Activated T-helper 1 cell treated with anti-CD3 and anti-CD28 coated beads, Interleukin-2, amount 50 U/mL, for 16 hours (primary cell): ENCODE results near the gene B4GALT2.

Experiments used
- DNase-seq, 2 donors: peaks; one replicate each; pipeline ENCODE4 v3.0.0-alpha.2; 2020; ENCODE audit warnings: low read depth in 1 of 2, low spot score in 1 of 2

The B4GALT2 gene

GRCh38 chr1:44027320-44027719, 48.3 kb downstream of the B4GALT2 start:
- no peak for DNase-seq

- no peak for DNase-seq
Observed at GRCh38 chr1:44029260-44029910, 50.4 kb downstream of the B4GALT2 start.

DNA sequence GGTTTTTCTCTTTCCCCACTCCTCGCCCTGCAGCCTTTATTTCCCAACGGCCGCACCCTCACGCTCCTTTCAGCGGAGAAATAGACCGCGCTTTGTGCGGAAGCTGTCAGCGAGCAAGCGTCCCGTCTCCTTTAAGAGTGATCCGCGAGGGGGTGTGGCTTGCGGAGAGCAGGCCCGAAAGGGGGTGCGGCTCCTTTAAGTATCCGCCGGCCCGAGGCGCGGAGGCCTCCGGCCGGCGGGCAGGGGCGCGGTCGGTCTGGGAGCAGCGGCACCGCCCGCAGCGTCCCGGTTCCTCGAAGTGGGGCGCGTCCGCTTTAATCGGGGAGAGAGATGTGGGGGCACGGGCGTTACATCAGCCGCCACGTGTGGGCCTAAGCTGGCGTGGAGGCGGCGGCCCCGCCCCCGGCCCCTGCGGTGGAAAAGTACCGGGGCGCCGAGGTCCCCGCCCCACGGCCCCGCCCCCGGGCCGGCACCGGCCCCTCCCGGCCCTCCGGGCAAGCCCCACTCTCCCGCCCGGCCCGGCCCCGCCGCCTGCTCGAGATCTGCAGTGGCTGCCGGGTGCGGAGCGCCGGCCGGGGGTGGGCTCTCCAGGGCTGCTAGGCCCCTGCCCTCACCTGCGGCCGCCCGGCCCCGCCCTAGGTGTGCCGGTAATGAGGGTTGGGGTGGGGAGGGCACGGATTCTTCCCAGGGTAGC, 51.0 kb downstream of the B4GALT2 start:
- DNase-seq = peak; percentile 56 to 79

GRCh38 chr1:44030605-44031251, 51.7 kb downstream of the B4GALT2 start:
- peak in 1 of 2 donors; percentile 47 for DNase-seq

DNA sequence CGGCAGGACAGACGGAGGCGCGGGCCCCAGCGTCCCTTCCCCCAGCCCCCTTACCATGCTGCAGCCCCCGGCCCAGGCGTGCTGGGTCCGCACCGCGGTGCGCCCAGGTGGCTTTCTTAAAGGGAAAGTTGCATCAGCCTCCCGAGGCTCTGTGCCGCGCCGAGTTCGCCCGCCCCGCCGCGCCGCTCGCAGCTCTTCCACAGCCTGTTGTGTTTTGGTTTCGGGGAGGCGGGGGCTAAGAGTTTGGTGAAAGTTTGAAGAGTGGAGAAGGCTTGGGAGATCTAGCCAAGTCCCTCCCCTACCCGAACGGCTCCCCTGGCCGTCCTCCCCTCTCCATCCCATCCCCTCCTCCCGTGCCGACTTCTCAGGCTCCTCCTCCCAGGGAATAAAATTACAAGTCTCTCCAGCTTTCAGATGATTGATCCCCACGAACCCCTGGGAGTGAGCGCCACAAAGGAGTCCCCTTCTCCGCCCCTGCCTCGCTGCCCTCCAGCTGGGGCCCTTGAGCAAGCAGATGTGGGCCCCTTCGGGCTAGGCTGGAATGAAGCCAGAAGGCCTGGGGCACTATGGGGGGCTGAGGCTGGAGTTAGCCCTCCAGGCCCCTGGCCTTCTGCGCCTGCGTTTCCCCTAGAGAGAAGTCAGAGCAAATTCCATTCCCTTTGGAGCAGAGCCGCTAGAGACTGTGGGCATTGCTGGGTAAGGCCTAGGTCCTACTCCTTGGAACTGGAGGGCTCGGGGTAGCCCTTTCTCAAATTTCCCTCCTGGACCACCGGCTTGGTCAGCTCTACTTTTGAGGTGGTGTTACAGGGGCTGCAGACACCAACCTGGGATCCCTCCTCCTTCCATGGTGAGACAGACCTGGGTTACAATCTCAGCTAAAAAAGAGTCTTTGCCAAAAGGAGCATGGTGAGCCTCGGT, 52.5 kb downstream of the B4GALT2 start, which contains the start of gene SLC6A9:
SLC6A9 (minus strand) TSS at position 211 of the 918 bp plus-strand sequence. CDS start 7,185 bp downstream, outside the sequence.
- peak in 1 of 2 donors; percentile 40 for DNase-seq

DNA sequence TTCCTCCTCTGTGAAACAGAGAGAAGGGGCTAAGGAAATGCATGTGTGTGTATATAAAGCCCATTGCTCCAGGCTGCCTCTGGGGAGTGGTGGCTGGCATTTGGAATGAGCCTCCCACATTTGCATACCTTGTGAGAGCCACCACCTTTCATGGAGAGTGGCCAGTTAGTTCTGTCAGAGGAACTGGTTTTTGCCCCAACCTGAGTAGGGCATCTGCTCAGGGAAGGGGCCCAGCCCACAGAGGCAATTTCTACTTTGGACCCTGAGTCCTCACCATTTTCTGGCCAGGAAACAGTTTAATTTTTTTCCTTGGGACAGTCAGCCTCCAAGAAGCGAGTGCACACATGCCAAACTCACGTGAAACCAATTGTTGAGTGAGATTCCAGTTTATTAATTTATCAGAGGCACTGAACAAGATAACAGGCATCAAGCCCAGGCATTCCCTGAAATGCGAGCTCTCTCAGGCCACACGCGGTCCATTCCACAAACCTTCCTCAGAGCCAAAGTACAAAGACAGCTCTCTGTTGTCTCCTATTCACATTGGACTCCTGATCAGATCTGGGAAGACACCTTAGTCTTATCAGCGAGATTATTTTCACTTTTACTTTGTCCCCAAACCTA, 53.3 kb downstream of the B4GALT2 start:
- no peak for DNase-seq

DNA sequence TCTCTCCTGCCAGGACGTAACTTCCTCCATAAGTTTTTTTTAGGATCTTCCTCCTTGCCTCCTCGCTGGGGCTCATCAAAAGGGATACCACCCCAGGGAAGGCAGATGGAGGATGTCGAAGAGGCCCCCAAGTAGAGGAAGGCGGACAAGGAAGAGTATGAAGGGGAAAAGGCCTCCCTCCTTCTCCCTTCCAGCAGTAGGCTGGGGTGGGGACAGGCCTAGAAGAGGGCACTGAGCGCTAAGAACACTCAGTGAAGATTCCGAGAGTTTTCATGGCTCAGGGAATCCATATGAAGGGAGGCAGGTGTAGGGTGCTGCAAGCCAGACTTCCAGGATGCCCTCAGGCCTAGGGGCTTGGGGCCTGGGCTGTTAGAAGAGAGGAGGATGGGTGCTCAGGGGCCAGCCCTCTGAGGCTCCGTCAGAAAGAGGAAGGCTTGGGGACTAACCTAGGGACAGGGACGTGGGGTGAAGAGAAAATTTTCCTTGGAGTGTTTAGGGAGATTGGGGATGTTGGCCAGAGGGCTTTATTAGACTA, 54.1 kb downstream of the B4GALT2 start:
- no peak for DNase-seq

- DNase-seq = no peak
Observed at GRCh38 chr1:44033756-44034155, 54.7 kb downstream of the B4GALT2 start.

DNA sequence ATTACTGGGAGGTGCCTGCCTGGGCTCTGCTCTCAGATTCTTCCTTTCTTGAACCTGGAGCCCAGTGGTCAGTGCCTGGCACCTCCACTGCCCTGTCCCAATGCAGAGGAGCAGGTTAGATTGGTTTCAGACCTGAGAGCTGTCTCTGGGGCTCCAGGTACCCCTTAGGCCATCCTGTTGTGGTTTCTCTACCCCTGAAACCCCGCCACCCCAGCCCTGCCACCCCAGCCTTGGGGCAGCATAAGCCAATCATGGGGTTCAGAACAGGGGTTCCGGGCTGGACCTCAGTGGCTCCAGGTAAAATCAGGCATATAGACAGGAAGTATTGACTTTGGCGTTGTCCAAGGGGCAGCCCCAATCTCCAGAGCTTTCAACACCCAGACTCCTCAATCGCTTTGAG, 55.4 kb downstream of the B4GALT2 start:
- no peak for DNase-seq

DNA sequence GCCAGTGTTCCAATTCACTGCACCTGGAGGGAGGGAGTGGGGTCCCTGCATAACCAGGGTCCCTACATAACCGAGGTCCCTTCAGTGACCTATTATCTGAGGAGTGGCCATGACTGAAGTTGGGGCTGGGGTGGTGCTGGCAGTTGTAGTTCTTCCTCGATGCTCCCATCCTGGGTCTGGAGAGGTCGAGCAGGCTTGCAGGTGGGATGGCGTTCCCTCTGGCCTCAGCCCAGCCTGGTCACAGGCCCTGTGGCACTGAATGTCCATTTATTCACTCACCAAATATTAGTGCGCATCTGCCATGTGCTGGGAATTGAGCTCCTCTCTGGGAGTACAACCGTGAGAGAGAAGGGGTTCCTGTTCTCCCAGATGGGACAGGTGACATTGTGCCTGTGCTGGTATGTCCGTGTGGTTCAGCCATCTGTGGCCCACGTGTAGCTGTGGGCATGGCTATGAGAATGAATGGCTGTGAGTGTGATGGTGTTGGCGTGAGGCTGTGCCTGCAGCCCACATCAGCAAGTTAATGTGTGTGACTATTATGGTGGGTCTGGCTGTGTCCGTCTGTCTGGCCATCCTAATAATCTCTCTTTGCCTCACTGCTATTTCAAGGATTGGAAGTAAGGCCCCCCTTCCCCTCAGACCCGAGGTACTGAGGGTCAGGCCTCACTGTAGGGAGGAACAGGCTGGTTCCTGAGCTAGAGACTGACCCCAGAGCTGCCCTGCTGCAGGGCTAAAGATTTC, 56.1 kb downstream of the B4GALT2 start:
- DNase-seq = no peak

DNA sequence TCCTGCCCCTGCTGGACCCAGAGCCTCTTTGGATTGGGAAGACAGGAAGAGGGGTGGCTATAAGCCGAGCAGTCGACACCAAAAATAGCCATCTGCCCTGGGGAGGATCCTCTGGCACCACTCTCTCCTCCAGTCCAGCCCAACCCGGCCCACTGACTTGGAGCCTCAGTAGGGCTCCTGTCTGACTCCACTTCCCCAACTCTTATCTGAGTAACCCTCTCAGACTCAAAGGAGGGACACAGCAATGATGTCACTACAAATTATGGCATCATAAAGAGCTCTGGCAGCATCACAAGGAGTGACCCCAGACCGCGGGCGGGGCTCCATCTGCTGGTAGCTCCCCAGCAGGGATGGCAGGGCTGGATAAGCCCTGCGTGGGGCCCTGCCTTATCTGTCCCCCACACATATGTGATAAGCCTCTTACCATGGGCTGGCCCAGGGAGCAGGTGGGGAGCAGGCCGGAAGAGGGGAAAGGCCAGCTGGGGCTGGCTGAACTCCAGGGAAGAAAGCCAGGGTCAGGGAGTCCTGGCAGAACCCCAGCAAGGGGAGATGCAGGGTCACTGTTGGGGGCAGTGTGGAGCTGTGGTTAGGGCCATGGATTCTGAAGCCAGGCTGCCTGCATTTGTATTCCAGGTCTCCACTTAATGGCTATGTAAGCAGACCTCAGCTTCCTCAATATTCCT, 56.9 kb downstream of the B4GALT2 start:
- no peak for DNase-seq

GRCh38 chr1:44036409-44037139, 57.6 kb downstream of the B4GALT2 start:
- DNase-seq = peak; percentile 43 to 49

- no peak for DNase-seq
Observed at GRCh38 chr1:44037154-44037553, 58.1 kb downstream of the B4GALT2 start.

- DNase-seq = no peak
Observed at GRCh38 chr1:44038876-44039657, 60.1 kb downstream of the B4GALT2 start.

- no peak for DNase-seq
Observed at GRCh38 chr1:44040418-44040817, 61.4 kb downstream of the B4GALT2 start.
